ENCODE results near the gene DNA2. TPM values are rescaled to one million over a fixed set of nuclear protein-coding genes. Genes with fewer than 3 reads are reported as not detected.

Gene DNA2
- total RNA-seq, 1 experiment from 2014 or later = 20.9 TPM

GRCh38 chr10:68385740-68386139 lies 86.0 kb downstream of the DNA2 start:
- Histone ChIP-seq H3K4me2 (ENCODE audit: low read length) (no peak overlapping the region), H3K36me3 (ENCODE audit: control insufficient read depth in 1 of 2, insufficient read depth in 2 of 2, low read length in 2 of 2) (peaks cover 6 to 14% of the 10 kb centered on the region in 2 experiments; a peak in 3 of 4 replicates), H3K27me3 (ENCODE audit: insufficient read depth, low read length) (no peaks in the 10 kb centered on the region), H3K4me1 (ENCODE audit: control insufficient read depth in 1 of 2, insufficient read depth in 2 of 2, low read length in 2 of 2) (no peaks in the 10 kb centered on the region), H3K9me3 (ENCODE audit: control insufficient read depth in 1 of 2, insufficient read depth in 1 of 2, low read depth in 1 of 2, low read length in 2 of 2) (no peaks in the 10 kb centered on the region), H3K9me2 (ENCODE audit: insufficient read depth) (no peaks in the 10 kb centered on the region), H4K20me1 (ENCODE audit: insufficient read depth) (no peaks in the 10 kb centered on the region), H3K79me2 (ENCODE audit: insufficient read depth, low read length) (no peaks in the 10 kb centered on the region), H3K4me3 (replicated peaks in 1 of 2; ENCODE audit: low read depth in 1 of 2, low read length in 2 of 2) (no peak overlapping the region), H3K9ac (ENCODE audit: low read length) (no peak overlapping the region), H2AFZ (ENCODE audit: low read depth, low read length, poor library complexity, severe bottlenecking) (no peak overlapping the region), H3K27ac (ENCODE audit: low read depth, low read length) (no peak overlapping the region)
- ATAC-seq (no peak), DNase-seq (ENCODE audit: low read depth, low spot score) (no peak)
- no TSS peak for BruUV-seq (replicated peaks)
- RAD21 ChIA-PET (ENCODE audit: low non-redundant PET in 1 of 2, low total read pairs in 2 of 2, uncharacterized antibody in 2 of 2, unreplicated experiment in 2 of 2) = no interaction called here
- CTCF ChIA-PET = no interaction called here
- intact Hi-C loops (cut with micrococcal nuclease) = no loop called here
- POLR2A ChIA-PET = interaction anchor here (0.7 kb wide), 1 partner anchor 597 kb away, joined by 3 read pairs; no protein-coding TSS in a partner anchor
- TF ChIP-seq ZNF274 (IDR thresholded peaks at IDR 0.05; ENCODE audit: low read depth, low read length) (no peak), ELF1 (IDR thresholded peaks at IDR 0.05; ENCODE audit: borderline replicate concordance, low read depth) (no peak), MAX (IDR thresholded peaks at IDR 0.05) (no peak), POLR2A (IDR thresholded peaks at IDR 0.05; ENCODE audit: borderline replicate concordance, extremely low read depth, insufficient read depth, insufficient read length) (no peak), TCF7L2 (IDR thresholded peaks at IDR 0.05; ENCODE audit: borderline replicate concordance, extremely low read depth, insufficient read depth, insufficient read length) (no peak), POLR2AphosphoS5 (IDR thresholded peaks at IDR 0.05; ENCODE audit: low read depth, low read length) (no peak), EZH2 (IDR thresholded peaks at IDR 0.05) (no peak), ZFX (IDR thresholded peaks at IDR 0.05) (no peak), CBX3 (IDR thresholded peaks at IDR 0.05; ENCODE audit: low read depth) (no peak), FOSL1 (IDR thresholded peaks at IDR 0.05; ENCODE audit: low read depth) (no peak)

GRCh38 chr10:68371604-68372003 lies 100.2 kb downstream of the DNA2 start:
- Histone ChIP-seq H3K27ac (ENCODE audit: low read depth, low read length) (no peak overlapping the region), H3K79me2 (ENCODE audit: insufficient read depth, low read length) (no peaks in the 10 kb centered on the region), H3K9ac (ENCODE audit: low read length) (no peak overlapping the region), H3K4me3 (replicated peaks in 1 of 2; ENCODE audit: low read depth in 1 of 2, low read length in 2 of 2) (no peak overlapping the region), H3K36me3 (ENCODE audit: control insufficient read depth in 1 of 2, insufficient read depth in 2 of 2, low read length in 2 of 2) (peaks cover 8 to 29% of the 10 kb centered on the region in 2 experiments; a peak in 3 of 4 replicates), H3K4me1 (ENCODE audit: control insufficient read depth in 1 of 2, insufficient read depth in 2 of 2, low read length in 2 of 2) (no peaks in the 10 kb centered on the region), H4K20me1 (ENCODE audit: insufficient read depth) (no peaks in the 10 kb centered on the region), H3K9me3 (ENCODE audit: control insufficient read depth in 1 of 2, insufficient read depth in 1 of 2, low read depth in 1 of 2, low read length in 2 of 2) (peaks cover 0 to 7% of the 10 kb centered on the region in 2 experiments; a peak in 1 of 4 replicates), H3K9me2 (ENCODE audit: insufficient read depth) (no peaks in the 10 kb centered on the region), H2AFZ (ENCODE audit: low read depth, low read length, poor library complexity, severe bottlenecking) (no peak overlapping the region), H3K27me3 (ENCODE audit: insufficient read depth, low read length) (no peaks in the 10 kb centered on the region), H3K4me2 (ENCODE audit: low read length) (no peak overlapping the region)
- ChIA-PET CTCF (no interaction called here), RAD21 (ENCODE audit: low non-redundant PET in 1 of 2, low total read pairs in 2 of 2, uncharacterized antibody in 2 of 2, unreplicated experiment in 2 of 2) (no interaction called here), POLR2A (no interaction called here)
- ATAC-seq (no peak), DNase-seq (ENCODE audit: low read depth, low spot score) (no peak)
- intact Hi-C loops (cut with micrococcal nuclease) = no loop called here
- no TSS peak for BruUV-seq (replicated peaks)
- no peak for TF ChIP-seq ZNF274 (IDR thresholded peaks at IDR 0.05; ENCODE audit: low read depth, low read length)
- no peak for TF ChIP-seq POLR2AphosphoS5 (IDR thresholded peaks at IDR 0.05; ENCODE audit: low read depth, low read length)
- TF ChIP-seq SRF (IDR thresholded peaks at IDR 0.05; ENCODE audit: low read depth) = no peak
- no peak for TF ChIP-seq RAD21 (IDR thresholded peaks at IDR 0.05; ENCODE audit: low read depth)
- TF ChIP-seq, protein P1, sequence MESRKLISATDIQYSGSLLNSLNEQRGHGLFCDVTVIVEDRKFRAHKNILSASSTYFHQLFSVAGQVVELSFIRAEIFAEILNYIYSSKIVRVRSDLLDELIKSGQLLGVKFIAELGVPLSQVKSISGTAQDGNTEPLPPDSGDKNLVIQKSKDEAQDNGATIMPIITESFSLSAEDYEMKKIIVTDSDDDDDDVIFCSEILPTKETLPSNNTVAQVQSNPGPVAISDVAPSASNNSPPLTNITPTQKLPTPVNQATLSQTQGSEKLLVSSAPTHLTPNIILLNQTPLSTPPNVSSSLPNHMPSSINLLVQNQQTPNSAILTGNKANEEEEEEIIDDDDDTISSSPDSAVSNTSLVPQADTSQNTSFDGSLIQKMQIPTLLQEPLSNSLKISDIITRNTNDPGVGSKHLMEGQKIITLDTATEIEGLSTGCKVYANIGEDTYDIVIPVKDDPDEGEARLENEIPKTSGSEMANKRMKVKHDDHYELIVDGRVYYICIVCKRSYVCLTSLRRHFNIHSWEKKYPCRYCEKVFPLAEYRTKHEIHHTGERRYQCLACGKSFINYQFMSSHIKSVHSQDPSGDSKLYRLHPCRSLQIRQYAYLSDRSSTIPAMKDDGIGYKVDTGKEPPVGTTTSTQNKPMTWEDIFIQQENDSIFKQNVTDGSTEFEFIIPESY (IDR thresholded peaks at IDR 0.05; ENCODE audit: extremely low read depth, insufficient replicate concordance, low read length) = no peak
- no peak for TF ChIP-seq CTCF (IDR thresholded peaks at IDR 0.05 in 2 of 3, conservative IDR thresholded peaks at IDR 0.05 in 1 of 3; ENCODE audit: borderline replicate concordance in 1 of 3, insufficient read depth in 1 of 3, low read depth in 2 of 3, low read length in 2 of 3)
- no peak for TF ChIP-seq FOSL1 (IDR thresholded peaks at IDR 0.05; ENCODE audit: low read depth)
- TF ChIP-seq CEBPB (IDR thresholded peaks at IDR 0.05; ENCODE audit: low read depth) = no peak
- no peak for TF ChIP-seq ATF3 (IDR thresholded peaks at IDR 0.05)
- TF ChIP-seq YY1 (IDR thresholded peaks at IDR 0.05; ENCODE audit: extremely low read depth, insufficient replicate concordance, low read depth, low read length) = no peak
- no peak for TF ChIP-seq TCF7L2 (IDR thresholded peaks at IDR 0.05; ENCODE audit: borderline replicate concordance, extremely low read depth, insufficient read depth, insufficient read length)
- no peak for TF ChIP-seq CBX3 (IDR thresholded peaks at IDR 0.05; ENCODE audit: low read depth)

Data from HCT116 (cell line).